OCI-LY7 (cell line): ENCODE data around the gene CORO2B. TPM values are rescaled to one million over a fixed set of nuclear protein-coding genes. Genes with fewer than 3 reads are reported as not detected.

Experiments
- BruUV-seq: library from RNA; stranded (reverse); fragments of 400-500 nt; replicated peaks from 2 replicates; lab custom pipeline; 2021; lab: Mats Ljungman, UMichigan
- CTCF ChIA-PET: fragments of 300-600 bp; sonication (Branson Sonifier 250); formaldehyde crosslinking; loops from one replicate; lab custom pipeline; 2022; ENCODE audit warnings: antibody characterized with exemption; ENCODE audit not compliant: unreplicated experiment; lab: Charles Lee
- POLR2A ChIA-PET: fragments of 300-600 bp; sonication (Branson Sonifier 250); formaldehyde crosslinking; loops from one replicate; lab custom pipeline; 2022; ENCODE audit warnings: antibody characterized with exemption; lab: Charles Lee
- DNase-seq: peaks from one replicate; pipeline ENCODE4 v3.0.0-alpha.2; 2015; ENCODE audit warnings: low spot score
- H2AFZ ChIP-seq: fragments of 200-600 bp; sonication (generic), shearing (Covaris generic); 2 replicates; pipeline ENCODE4 v1.6.1; 2014; ENCODE audit warnings: mild to moderate bottlenecking, antibody characterized with exemption, low read length, moderate library complexity
- H3K27ac ChIP-seq: fragments of 200-600 bp; sonication (generic); 2 replicates; pipeline ENCODE4 v1.5.1; 2014; ENCODE audit warnings: mixed run types, low read depth, mild to moderate bottlenecking, moderate library complexity, low read length, inconsistent platforms; ENCODE audit not compliant: poor library complexity, severe bottlenecking
- H3K36me3 ChIP-seq: fragments of 200-600 bp; sonication (generic); 2 replicates; pipeline ENCODE4 v1.6.1; 2014; ENCODE audit warnings: mild to moderate bottlenecking, antibody characterized with exemption, low read length, moderate library complexity, mixed read lengths; ENCODE audit not compliant: insufficient read depth
- H3K4me1 ChIP-seq: fragments of 200-600 bp; sonication (generic); 2 replicates; pipeline ENCODE4 v1.5.1; 2014; ENCODE audit warnings: mild to moderate bottlenecking, low read length; ENCODE audit not compliant: insufficient read depth, poor library complexity, severe bottlenecking
- H3K4me2 ChIP-seq: fragments of 200-600 bp; sonication (generic); 2 replicates; pipeline ENCODE4 v1.6.1; 2014; ENCODE audit warnings: mild to moderate bottlenecking, low read length
- H3K4me3 ChIP-seq: fragments of 200-600 bp; sonication (generic); 2 replicates; pipeline ENCODE4 v1.5.1; 2014; ENCODE audit warnings: mild to moderate bottlenecking, low read depth, low read length; ENCODE audit not compliant: poor library complexity, severe bottlenecking
- H3K79me2 ChIP-seq: fragments of 200-600 bp; sonication (generic); 2 replicates; pipeline ENCODE4 v1.6.1; 2016; ENCODE audit warnings: low read depth, mild to moderate bottlenecking, low read length, moderate library complexity, mixed read lengths; ENCODE audit not compliant: insufficient read depth
- H3K9me2 ChIP-seq: fragments of 200-600 bp; sonication (generic); 2 replicates; pipeline ENCODE4 v1.6.1; 2016; ENCODE audit warnings: mild to moderate bottlenecking, low read length, mixed read lengths; ENCODE audit not compliant: insufficient read depth
- H3K9me3 ChIP-seq: fragments of 200-600 bp; sonication (generic); 2 replicates; pipeline ENCODE4 v1.6.1; 2014; ENCODE audit warnings: mild to moderate bottlenecking, mixed run types, low read length, mixed read lengths
- H4K20me1 ChIP-seq: fragments of 200-600 bp; sonication (generic); 2 replicates; pipeline ENCODE4 v1.6.1; 2014; ENCODE audit warnings: mild to moderate bottlenecking, antibody characterized with exemption, low read length, moderate library complexity, mixed read lengths; ENCODE audit not compliant: insufficient read depth
- CTCF ChIP-seq: fragments of 200-600 bp; sonication (generic); conservative IDR thresholded peaks from 2 replicates; pipeline ENCODE4 v1.5.1; 2014; ENCODE audit warnings: mild to moderate bottlenecking, antibody characterized with exemption, low read length, moderate library complexity, mixed read lengths
- EZH2phosphoT487 ChIP-seq: fragments of 200-600 bp; sonication (generic); IDR thresholded peaks from 2 replicates; pipeline ENCODE4 v1.6.1; 2018; ENCODE audit warnings: low read depth, borderline replicate concordance, mild to moderate bottlenecking, mixed run types, antibody characterized with exemption, low read length, moderate library complexity, mixed read lengths
- intact Hi-C: fragments of 100-400 bp; cut with micrococcal nuclease; formaldehyde crosslinking; loops from one replicate; pipeline ENCODE4 v1.10.0; 2022; ENCODE audit not compliant: unreplicated experiment
- total RNA-seq, 2 experiments: library from RNA; depleted of rRNA in 1 of 2; stranded (reverse); fragments of >200 nt in 1 of 2; shearing (Covaris generic) in 1 of 2; gene quantifications; 2 replicates each; pipeline ENCODE4 v1.2.3, GENCODE V29; 2014 to 2022

The CORO2B gene
- total RNA-seq, 2 experiments from 2014 or later, result 7.4 to 12.5 TPM

- no peaks in the 10 kb centered on the region for H3K9me2 ChIP-seq
- H4K20me1 ChIP-seq, result no peaks in the 10 kb centered on the region
- peaks cover 4% of the 10 kb centered on the region; the same call in 1 of the 2 replicates for H3K9me3 ChIP-seq
- H2AFZ ChIP-seq, result no peak overlapping the region
- no peak overlapping the region for H3K27ac ChIP-seq
- ChIA-PET POLR2A (no interaction called here), CTCF (interaction anchor here (0.6 to 1.6 kb wide), 2 partner anchors 12 to 1457 kb away, joined by 4 to 5 read pairs; no protein-coding TSS in a partner anchor)
- H3K4me3 ChIP-seq, result no peak overlapping the region
- no peak for TF ChIP-seq CTCF
- TF ChIP-seq EZH2phosphoT487, result no peak
- H3K4me1 ChIP-seq, result no peaks in the 10 kb centered on the region
- H3K36me3 ChIP-seq, result no peaks in the 10 kb centered on the region
- DNase-seq, result no peak
- BruUV-seq, result no TSS peak
- intact Hi-C loops, result loop anchor here (2.0 kb wide), 1 partner anchor 232 kb away; no protein-coding TSS in a partner anchor
- no peak overlapping the region for H3K4me2 ChIP-seq
- H3K79me2 ChIP-seq, result no peaks in the 10 kb centered on the region
These were observed 40.5 kb upstream of the CORO2B start for GRCh38 chr15:68538311-68538710.

GRCh38 chr15:68541743-68542142, 37.0 kb upstream of the CORO2B start:
- TF ChIP-seq EZH2phosphoT487, result no peak
- no peak for TF ChIP-seq CTCF
- POLR2A ChIA-PET, result interaction anchor here (0.6 kb wide), 1 partner anchor 38 kb away, joined by 3 read pairs; no protein-coding TSS in a partner anchor

GRCh38 chr15:68542348-68542747, 36.4 kb upstream of the CORO2B start:
- Histone ChIP-seq H3K4me3 (no peak overlapping the region), H3K27ac (no peak overlapping the region), H3K9me2 (no peaks in the 10 kb centered on the region), H3K36me3 (no peaks in the 10 kb centered on the region), H2AFZ (no peak overlapping the region), H3K9me3 (peaks cover 4% of the 10 kb centered on the region; the same call in 1 of the 2 replicates), H4K20me1 (no peaks in the 10 kb centered on the region), H3K79me2 (no peaks in the 10 kb centered on the region), H3K4me2 (no peak overlapping the region), H3K4me1 (no peaks in the 10 kb centered on the region)
- no TSS peak for BruUV-seq
- ChIA-PET CTCF (interaction anchor here (0.9 kb wide), 1 partner anchor 15 kb away, joined by 4 read pairs; no protein-coding TSS in a partner anchor), POLR2A (interaction anchor here (0.6 kb wide), 1 partner anchor 39 kb away, joined by 3 read pairs; no protein-coding TSS in a partner anchor)
- TF ChIP-seq CTCF (no peak), EZH2phosphoT487 (no peak)
- intact Hi-C loops, result no loop called here
- DNase-seq, result no peak

More at GRCh38 chr15:68541743-68542142, 37.0 kb upstream of the CORO2B start:
- H3K9me2 ChIP-seq, result no peaks in the 10 kb centered on the region
- no peak overlapping the region for H3K4me3 ChIP-seq
- no peak for DNase-seq
- CTCF ChIA-PET, result interaction anchor here (0.9 kb wide), 1 partner anchor 16 kb away, joined by 4 read pairs; no protein-coding TSS in a partner anchor
- peaks cover 4% of the 10 kb centered on the region; the same call in 1 of the 2 replicates for H3K9me3 ChIP-seq
- no TSS peak for BruUV-seq
- no peaks in the 10 kb centered on the region for H3K79me2 ChIP-seq
- H3K4me1 ChIP-seq, result no peaks in the 10 kb centered on the region
- H3K36me3 ChIP-seq, result no peaks in the 10 kb centered on the region
- no peak overlapping the region for H2AFZ ChIP-seq
- no peaks in the 10 kb centered on the region for H4K20me1 ChIP-seq
- intact Hi-C loops, result no loop called here
- H3K27ac ChIP-seq, result no peak overlapping the region
- H3K4me2 ChIP-seq, result no peak overlapping the region
